GM18498 (cell line): ENCODE results near the gene CLIC1.

Experiments used
- ATAC-seq: cut with Tn5 transposase; IDR thresholded peaks from one replicate; pipeline ENCODE4 v1.9.1; 2021; ENCODE audit warnings: mild to moderate bottlenecking, moderate library complexity; ENCODE audit not compliant: unreplicated experiment

Gene CLIC1

DNA sequence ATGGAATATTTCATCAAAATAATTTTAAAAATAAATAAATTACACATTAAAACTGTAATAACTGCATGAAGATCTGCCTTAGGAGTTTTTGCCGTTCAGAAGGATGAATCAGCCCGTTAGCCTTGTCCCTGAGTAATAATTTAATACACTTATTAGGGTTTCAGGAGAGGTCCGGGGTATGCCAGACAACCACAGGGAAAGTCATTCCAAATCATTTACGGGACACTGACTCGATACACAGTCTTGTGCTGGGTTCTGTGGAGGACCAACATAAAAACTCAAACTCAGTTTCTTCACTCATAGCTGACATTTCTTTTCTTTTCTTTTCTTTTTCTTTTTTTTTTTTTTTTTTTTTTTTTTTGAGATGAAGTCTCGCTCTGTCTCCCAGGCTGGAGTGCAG, 30.4 kb downstream of the CLIC1 start:
- ATAC-seq = no peak

DNA sequence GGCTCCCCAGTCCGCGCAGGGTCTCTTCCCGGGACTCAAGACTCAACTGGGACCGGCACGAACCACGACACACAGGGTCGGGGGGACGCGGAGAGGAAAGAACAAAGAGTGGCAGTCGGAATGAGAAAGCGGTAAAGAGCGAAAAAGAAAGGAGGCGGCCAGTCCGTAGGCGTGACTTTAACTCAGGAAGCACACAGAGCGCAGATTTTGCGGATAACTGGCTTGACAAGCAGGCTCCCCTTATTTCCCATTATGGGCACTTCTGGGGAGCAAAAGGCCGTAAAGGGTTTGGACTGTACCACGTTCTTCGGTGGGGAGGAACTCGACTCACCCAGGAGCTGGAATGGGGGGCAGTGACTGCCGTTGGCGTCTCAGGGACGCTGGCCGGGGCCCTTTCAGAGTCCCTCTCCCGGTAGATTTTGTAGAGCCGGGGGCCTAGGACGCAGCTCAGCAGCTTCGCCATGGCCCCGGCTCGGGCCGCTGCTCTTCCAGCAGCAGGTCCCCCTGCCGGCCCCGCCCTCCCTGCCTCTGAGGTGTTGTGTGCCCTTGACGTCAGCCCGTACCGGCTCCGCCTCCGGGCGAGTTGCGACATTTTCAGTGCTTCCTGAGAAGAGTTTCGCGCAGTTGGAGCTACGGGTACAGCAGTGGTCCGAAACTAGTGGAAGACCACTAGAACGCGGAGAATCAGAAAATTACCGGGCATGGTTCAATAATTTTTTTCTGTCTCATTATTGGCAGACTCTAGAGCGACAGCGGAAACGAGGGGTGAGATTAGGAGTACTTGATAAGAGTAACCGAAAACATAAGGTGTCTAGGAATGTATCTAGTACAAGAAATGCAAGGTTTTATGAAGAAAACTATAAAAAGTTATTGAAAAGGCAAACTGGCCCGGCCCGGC, 33.3 kb downstream of the CLIC1 start, which contains the start of gene ABHD16A:
TSS of gene ABHD16A (minus strand) at position 506 of the 898 bp plus-strand sequence. CDS start at position 463, 43 bp downstream.
- peak; percentile 89 for ATAC-seq

DNA sequence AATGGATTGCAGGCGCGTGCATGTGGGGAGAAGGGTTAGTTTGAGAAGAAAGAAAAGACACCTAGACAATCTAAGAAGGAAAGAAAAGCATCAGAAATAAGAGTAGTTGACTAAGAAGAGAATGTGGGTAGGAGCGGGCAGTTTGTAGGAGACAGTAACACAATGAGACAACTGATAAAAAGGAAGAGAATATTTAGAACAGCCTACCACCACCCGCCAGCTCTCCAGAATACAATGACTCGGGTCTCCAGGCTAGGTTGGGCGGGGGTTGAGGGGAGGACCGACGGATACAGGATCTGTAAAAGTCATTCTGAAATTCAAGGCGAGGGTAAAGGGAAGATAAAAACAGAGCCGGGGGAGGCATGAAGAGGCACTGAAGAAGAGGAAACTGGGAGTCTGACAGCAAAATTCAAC, 33.9 kb downstream of the CLIC1 start:
- ATAC-seq = no peak

DNA sequence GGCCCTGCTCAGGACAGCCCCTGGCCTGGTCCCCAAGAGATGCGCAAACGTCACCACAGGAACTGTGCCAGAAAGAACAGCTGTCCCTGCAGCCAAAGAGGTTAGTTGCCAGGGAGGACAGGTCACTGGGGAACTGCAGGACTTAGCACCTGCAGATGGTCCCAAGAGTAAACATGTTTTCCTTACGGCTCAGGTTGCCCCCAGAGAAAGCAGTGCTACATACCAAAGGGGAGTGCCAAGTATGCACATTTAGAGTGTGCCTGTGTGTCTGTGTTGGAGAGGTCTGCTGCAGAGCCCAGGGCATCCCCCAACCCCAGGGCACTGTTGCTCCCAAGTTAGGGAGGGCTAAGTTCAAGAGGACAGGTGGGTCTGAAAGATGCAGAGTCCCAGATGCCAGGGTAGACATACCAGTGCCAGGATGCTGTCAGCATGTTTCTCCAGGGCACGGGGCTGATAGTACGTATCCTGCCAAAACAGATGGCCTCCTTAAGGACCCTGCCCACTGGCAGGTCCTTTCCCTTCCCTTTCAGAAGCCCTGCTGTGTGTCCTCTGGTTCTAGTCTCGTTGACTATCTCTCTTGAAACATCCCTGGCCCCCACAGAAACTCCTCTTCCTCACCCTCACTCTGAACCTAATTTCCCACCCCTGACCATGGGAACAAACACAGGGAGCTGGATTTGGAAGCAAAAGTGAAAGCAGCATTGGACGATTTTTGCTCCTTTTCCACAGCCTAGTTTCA, 34.5 kb downstream of the CLIC1 start:
- ATAC-seq = no peak

DNA sequence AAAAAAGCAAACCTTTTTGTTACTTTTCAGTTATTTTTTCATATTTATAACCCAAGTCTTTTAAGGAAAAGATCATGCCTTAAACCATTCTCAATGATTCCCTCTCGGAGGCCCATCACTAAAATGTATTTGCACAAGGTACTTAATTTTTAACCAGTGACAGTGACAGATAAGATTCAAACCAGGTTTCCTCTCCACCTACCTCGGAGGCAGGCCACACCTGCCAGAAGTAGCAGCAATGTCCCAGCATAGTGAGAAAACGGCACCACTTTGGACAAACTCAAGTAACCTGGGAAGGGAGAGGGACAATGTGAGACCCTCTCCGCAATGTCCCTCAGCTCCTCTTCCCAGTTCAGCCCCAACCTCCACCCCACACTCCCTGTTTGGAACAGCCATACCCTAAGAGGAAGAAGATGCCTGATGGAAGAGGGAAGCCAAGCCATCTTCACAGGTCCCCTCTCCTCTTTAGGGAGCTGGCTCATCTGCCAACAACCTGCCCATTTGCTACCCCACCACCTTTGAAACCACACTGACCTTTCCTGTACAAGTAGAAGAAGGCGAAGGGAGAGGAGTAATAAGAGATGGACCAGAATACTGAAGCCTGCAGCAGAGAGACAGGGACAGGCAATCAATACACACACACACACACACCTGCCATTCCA, 35.5 kb downstream of the CLIC1 start:
- no peak for ATAC-seq

DNA sequence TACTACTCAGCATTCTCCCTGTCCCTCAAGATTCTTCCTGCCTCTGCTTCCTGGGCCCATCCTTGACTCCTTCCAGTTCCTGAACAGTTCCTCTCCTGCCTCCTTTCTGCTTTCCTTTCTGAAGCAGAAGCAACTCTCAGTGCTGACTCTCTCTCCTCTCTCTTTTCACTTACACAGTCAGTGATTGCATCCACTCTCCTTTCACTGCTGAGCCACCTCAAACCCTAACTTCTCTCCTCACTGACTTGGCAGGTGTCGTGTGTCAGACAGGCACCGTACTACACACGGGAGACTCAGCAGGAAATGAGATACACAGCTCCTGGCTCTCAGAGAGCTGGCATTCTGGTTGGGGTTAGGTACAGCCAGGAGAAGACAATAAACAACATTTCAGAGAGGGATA, 38.8 kb downstream of the CLIC1 start:
- ATAC-seq = no peak

DNA sequence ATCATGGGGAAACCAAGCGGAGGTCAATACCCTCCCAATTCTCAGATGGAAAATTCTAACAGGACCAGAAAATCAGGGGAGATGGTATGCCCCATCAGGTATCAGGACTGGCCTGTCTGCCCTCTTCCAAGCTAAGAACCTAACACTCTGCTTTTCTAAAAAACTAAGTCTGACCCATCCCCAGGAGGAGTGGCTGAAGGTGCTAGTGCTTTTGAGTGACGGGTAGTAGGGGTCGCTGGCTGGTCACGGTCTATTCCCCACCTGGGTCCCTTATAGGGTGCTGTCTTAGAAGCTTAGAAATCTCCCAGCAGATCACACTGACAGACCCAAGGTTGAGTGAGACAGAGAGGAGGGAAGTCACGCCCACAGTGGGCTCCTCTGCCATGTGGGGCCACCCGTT, 42.8 kb downstream of the CLIC1 start:
- no peak for ATAC-seq

DNA sequence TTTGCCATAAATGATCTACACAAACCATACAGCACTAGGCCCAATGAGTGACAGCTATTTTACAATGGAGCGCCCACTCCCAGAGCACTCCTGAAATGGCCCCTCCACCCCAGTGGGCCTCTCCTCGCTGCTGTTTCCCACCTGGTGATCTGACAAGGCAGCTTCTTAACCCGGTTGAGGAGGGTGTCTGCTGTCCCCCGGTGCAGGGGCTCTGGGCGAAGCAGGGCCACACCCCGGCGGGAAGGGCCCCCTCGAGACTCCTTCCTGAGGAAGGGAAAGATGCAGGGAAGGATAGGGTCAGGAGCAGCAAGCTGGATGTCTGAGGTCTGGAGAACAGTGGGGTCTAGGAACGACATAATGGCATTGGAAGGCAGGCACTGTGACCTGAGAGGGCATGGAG, 43.4 kb downstream of the CLIC1 start:
- no peak for ATAC-seq

DNA sequence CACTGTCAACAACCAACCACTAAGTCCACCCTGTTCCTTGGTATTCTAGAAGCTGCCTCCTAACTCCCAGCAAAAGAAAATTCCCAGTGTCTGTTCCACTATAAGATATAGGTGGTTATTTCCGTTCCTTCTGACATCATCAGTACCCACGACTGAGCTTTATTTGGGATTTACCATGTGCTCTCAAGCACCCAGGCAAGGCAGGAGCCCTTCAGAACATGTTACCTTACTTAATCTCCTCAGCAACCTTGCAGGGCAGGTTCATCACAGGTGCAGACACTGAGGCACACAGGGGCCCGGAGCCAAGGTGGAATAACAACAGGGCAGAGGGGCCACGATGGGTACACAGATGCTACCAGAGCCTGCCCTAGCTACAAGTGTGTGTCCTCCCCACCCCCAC, 44.0 kb downstream of the CLIC1 start:
- no peak for ATAC-seq

DNA sequence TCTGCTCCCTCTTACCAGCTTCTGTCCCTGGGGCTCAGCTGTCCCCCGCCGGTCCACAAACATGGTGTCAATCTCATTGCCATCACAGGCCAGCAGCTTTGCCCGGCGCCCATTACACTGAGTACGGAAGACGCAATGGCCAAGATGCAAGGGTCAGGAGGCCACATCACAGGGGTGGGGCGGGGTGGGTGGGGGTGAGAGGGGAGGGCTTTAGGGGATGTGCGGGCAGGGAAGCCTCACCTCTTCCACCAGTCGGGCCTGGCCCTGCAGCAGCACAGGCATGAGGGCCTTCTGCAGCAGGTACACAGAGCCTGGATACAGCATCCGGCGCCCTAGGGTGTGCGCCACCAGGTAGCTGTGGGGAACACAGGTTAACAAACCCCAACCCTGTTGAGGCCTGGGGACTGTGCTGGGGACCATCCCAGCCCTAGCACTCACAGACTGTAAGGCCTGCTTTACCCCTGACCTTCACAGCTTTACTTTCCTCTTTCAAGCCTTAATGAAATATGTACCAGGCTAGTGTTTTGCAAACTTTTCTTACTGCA, 44.7 kb downstream of the CLIC1 start:
- ATAC-seq = no peak

DNA sequence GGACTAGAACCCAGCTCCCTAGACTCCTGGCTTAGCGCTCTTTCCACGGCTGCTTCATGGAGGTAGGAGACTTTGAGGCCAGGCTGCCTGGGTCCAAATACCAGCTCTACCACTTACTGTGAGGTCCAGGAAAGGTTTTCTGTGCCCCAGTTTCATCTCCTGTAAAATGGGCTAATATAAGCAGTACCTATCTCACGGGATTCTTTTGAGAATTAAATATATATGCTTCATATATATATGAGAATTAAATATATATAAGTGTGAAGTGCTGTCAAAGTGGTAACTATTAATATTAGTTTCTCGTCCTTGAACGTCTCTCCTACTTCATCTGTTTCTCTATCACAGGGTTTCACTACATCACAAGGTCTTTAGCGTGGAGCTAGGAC, 45.3 kb downstream of the CLIC1 start:
- no peak for ATAC-seq

DNA sequence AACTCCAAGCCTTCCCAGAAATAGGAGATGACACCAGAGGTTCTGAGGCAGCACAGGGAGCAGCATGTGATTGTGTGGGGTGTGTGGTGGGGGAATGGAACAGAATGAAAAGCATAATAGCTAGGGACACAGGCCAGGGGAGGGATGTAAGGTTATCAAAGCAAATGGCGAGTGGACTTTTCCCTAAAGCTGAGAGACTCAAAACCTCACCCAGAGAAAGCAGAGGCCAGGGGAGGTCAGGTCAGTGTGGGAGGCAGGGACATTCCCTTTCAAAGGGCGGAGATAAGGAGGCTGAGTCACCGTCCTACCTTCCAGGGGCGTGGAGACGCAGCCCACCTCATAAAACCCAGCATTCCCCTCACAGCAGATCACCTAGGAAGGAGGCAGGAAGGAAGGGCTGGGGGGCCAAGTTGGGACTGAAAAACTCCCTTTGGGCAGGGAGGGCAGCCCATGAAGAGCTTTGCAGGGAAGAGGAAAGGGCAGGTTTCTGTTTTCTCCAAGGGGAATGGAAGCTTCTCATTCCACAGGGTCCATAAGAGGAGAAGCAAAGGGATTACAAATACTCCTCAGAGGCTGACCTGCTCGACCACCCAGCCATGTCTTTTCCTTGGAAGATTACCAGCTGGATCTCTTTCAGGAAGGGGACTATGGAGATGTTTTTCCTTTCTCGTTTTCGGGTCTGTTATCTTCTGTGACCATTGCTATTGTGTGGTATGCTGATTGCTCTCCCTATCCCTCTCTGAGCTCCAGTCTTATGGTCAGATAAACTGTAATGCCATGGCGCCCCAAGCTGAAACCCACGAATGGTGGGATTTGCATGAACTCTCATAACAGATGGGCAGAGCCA, 45.9 kb downstream of the CLIC1 start:
- no peak for ATAC-seq

DNA sequence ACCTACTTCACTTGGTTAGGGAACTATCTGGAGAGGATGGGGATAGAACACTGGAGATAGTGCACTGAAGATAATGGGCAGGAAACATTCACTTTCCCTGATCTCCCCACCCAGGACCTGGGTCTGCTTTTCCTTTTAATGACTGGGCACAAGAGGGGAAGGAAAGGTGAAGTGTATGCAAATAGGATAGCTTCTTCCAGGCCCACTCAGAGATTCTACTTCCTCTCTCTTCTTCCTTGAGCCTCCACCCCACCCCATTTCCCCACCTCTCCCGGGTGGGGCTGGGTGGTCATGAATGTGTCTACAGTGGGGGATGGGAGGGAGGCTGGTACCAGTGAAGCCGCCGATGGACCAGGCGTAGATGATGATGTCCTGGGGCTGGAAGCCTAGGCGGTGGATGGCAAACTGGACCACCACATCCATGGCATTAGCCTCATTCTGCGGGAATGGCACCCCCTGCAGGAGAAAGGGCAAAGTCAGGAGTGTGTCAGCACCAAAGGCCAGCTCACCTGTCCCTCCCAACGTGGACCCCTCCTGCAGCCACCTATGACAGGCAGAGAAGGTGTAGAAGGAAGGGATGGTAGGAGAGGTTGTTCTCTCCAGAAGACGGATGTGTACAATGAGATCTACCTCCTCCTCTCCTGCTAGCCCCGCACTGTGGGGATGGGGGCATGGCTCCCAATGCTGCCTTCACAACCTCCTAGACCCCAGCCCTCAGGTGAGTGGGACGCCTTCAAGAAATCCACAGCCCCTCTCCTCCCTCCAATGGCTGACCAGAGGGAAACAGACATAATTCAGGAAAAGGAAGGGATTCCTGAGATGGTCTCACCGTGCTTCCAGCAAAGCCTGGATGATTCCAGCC, 46.9 kb downstream of the CLIC1 start:
- ATAC-seq = no peak

DNA sequence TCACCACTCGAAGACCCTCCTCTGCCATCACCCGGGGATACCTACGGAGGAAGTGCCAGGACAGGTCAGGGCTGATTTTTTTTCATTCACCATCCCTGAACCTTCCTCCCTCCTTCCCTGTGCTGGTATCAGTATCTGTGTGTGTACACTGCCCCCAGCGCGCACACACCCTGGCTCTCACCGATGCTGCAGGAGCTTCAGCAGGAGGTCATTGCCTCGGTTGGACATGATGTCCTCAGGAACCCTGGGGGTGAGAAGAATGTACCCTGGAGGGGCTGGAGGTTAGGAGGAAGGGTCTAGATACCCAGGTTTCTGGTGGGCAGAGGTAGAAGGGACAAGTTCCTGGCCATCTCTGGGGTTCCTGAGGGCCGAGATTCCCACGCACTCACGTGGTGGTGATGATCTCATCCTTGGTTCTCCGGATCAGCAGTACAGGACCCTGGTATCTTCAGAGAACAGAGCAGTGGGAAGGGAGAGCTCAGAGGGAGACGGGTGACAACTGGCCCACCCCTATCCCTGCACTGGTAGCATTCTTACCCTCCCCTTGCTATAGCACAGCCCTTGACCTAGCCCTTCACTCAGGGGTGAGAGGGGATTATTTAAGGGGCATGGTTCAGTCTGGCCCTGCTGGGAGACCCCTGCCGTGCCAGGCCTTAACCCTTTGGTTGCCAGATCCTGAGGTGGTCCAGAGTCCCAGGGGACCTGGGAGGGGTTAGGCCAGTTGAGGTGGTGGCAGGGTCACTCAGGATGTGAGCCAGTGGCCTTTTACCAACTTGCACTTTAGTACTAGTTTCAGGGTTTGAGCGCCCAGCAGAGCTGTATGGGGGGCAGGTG, 48.3 kb downstream of the CLIC1 start:
- no peak for ATAC-seq

DNA sequence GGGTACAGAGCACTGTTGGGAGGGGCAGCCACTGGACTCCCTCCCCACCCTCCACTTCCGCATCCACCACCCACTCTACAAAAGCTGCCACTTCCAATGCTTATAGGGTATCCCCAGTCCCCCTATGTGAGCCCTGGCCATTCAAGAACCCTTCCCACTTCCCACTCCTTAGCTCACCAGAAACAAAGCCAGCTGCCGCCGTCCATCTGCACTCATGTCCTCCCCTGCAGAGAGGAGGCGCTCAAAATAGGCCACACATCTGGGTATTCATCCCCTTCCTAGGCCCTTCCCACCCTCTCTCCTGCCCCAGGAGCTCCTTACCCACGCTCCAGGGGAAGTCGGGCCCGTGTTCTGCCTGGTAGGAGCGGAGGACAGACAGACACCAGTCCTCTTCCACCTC, 49.0 kb downstream of the CLIC1 start:
- ATAC-seq = no peak

DNA sequence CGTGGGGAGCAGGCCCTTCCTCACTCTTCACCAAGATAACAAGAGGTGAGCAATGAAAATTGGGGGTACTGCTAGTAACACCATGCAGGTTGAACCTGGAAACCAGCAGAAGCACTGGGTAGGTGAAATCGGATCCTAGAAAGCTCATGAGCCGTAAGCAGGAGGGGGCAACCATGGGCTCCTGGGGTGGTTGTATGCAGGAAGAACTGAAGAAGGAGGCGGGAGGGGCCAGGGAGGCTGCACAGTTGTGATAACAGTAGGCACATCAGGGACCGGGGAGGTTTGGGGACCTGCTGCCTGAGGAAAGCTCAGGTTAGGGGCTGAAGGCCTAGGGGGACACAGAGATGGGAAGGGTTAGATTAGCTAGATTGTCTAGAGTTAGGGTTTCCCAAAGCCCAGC, 49.8 kb downstream of the CLIC1 start:
- ATAC-seq = no peak

DNA sequence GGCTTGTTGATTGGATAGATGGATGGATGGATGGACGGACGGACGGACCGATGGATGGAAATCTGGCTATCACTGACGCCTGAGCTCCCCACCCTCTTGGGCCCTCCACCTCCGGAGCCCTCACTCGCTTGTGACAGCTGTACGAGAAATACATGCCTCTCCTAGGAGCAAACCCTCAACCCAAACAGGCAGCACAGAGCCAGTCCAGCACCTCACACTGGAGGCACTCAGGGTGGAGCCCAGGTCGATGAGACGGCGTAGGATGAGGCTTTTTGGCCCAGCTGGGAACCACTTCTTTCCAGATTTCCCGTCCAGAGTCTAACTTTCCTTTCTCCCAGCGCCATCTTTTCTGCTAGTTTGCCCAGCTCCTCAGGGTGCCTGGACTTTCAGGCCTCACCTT, 52.7 kb downstream of the CLIC1 start:
- ATAC-seq = no peak

DNA sequence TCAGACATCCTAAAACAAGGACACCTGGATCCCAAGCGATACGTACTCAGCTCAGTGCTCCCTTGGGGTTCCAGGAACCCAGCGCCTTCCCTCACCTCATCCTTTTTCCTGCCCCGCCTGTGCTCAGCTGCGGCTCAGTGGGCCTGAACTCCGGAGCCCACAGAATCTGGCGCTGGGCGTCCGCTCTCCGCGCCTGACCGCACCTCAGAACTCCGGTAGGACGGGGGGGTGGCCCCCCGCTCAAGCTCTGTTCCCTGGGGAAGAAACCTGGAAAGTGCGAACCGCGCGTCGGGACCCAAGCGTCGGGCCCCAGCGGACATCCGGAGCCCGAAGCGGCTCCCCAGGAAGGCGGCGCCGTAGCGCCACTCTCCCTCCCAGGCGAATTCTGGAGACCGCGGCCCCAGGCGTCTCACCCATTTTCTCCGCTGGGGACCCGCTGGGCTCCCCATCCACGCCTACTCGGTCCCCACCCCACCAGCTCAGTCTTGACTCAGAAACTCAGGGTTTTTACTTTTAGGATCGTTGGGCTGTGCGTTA, 55.1 kb downstream of the CLIC1 start:
- peak; percentile 34 for ATAC-seq
